ENCODE data around the gene CFAP210.
"Not testable (repeated sequence)": the region's sequence is repeated elsewhere in the genome, so short reads cannot be mapped to it uniquely, and the experiment has no call there.

Gene CFAP210

GRCh38 chr2:169705927-169706326, 11.7 kb upstream of the CFAP210 start:
- Histone ChIP-seq H2AFZ (ENCODE audit: low read length) (no peak overlapping the region), H4K20me1 (ENCODE audit: insufficient read depth, low read length) (no peaks in the 10 kb centered on the region), H3K36me3 (replicated peaks; ENCODE audit: insufficient read depth, low read length) (no peaks in the 10 kb centered on the region), H3K27ac (ENCODE audit: low read length) (no peak overlapping the region), H3K4me2 (ENCODE audit: low read depth, low read length) (no peak overlapping the region), H3K9me2 (replicated peaks; ENCODE audit: insufficient read depth, low read length) (no peaks in the 10 kb centered on the region), H3K9me3 (replicated peaks; ENCODE audit: insufficient read depth, low read length) (no peaks in the 10 kb centered on the region), H3K9ac (ENCODE audit: low read length) (no peak overlapping the region), H3F3A (ENCODE audit: insufficient read depth, low read length) (no peaks in the 10 kb centered on the region), H3K79me2 (ENCODE audit: low read length) (no peaks in the 10 kb centered on the region), H3K27me3 (replicated peaks; ENCODE audit: insufficient read depth, low read length) (no peaks in the 10 kb centered on the region), H3K4me1 (ENCODE audit: low read length) (no peaks in the 10 kb centered on the region), H3K4me3 (ENCODE audit: low read length) (no peak overlapping the region)
- DNase-seq: no peak
- TF ChIP-seq, protein P1, sequence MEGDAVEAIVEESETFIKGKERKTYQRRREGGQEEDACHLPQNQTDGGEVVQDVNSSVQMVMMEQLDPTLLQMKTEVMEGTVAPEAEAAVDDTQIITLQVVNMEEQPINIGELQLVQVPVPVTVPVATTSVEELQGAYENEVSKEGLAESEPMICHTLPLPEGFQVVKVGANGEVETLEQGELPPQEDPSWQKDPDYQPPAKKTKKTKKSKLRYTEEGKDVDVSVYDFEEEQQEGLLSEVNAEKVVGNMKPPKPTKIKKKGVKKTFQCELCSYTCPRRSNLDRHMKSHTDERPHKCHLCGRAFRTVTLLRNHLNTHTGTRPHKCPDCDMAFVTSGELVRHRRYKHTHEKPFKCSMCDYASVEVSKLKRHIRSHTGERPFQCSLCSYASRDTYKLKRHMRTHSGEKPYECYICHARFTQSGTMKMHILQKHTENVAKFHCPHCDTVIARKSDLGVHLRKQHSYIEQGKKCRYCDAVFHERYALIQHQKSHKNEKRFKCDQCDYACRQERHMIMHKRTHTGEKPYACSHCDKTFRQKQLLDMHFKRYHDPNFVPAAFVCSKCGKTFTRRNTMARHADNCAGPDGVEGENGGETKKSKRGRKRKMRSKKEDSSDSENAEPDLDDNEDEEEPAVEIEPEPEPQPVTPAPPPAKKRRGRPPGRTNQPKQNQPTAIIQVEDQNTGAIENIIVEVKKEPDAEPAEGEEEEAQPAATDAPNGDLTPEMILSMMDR (IDR thresholded peaks at IDR 0.05; ENCODE audit: low read length): no peak
- TF ChIP-seq EZH2 (optimal IDR thresholded peaks at IDR 0.05; ENCODE audit: low read depth, low read length) (no peak), EZH2phosphoT487 (IDR thresholded peaks at IDR 0.05; ENCODE audit: low read length) (no peak)

DNA sequence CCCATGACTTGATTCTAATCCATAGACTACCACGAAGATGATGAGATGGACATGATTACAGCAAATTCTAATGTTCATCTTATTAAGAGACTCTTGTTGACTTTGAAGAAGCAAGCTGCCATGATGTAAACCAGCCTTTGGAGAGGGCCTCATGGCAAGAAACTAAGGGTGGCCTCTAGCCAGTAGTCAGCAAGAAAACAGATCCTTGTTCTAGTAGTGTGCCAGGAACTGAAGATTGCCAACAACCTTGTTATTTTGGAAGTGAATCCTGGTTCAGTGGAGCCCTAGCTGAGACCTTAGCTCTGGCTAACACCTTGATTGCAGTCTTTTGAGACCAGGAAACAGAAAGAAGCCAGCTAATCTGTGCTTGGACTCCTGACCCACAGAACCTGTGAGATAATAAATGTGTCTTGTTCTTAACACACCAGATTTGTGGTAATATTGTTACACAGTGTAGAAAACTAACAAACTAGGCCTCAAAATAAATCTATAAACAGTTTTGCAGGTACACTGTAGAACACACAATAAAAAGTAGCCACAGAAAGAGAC, 10.0 kb upstream of the CFAP210 start:
- Histone ChIP-seq H2AFZ (ENCODE audit: low read length) (no peak overlapping the region), H3K4me2 (ENCODE audit: low read depth, low read length) (no peak overlapping the region), H3K36me3 (replicated peaks; ENCODE audit: insufficient read depth, low read length) (no peaks in the 10 kb centered on the region), H3K9me2 (replicated peaks; ENCODE audit: insufficient read depth, low read length) (no peaks in the 10 kb centered on the region), H4K20me1 (ENCODE audit: insufficient read depth, low read length) (no peaks in the 10 kb centered on the region), H3K79me2 (ENCODE audit: low read length) (no peaks in the 10 kb centered on the region), H3K4me3 (ENCODE audit: low read length) (no peak overlapping the region), H3K9ac (ENCODE audit: low read length) (no peak overlapping the region), H3K4me1 (ENCODE audit: low read length) (no peaks in the 10 kb centered on the region), H3K27ac (ENCODE audit: low read length) (no peak overlapping the region), H3K27me3 (replicated peaks; ENCODE audit: insufficient read depth, low read length) (no peaks in the 10 kb centered on the region), H3K9me3 (replicated peaks; ENCODE audit: insufficient read depth, low read length) (no peaks in the 10 kb centered on the region), H3F3A (ENCODE audit: insufficient read depth, low read length) (no peaks in the 10 kb centered on the region)
- no peak for TF ChIP-seq EZH2 (optimal IDR thresholded peaks at IDR 0.05; ENCODE audit: low read depth, low read length)
- no peak for TF ChIP-seq EZH2phosphoT487 (IDR thresholded peaks at IDR 0.05; ENCODE audit: low read length)
- TF ChIP-seq, protein P1 (IDR thresholded peaks at IDR 0.05; ENCODE audit: low read length): no peak
- DNase-seq: no peak

- TF ChIP-seq EZH2 (optimal IDR thresholded peaks at IDR 0.05; ENCODE audit: low read depth, low read length) (no peak), EZH2phosphoT487 (IDR thresholded peaks at IDR 0.05; ENCODE audit: low read length) (no peak)
- TF ChIP-seq, protein P1 (IDR thresholded peaks at IDR 0.05; ENCODE audit: low read length): no peak
- no peaks in the 10 kb centered on the region for H3K4me1 ChIP-seq (ENCODE audit: low read length)
- H3F3A ChIP-seq (ENCODE audit: insufficient read depth, low read length): no peaks in the 10 kb centered on the region
- no peaks in the 10 kb centered on the region for H3K9me3 ChIP-seq (replicated peaks; ENCODE audit: insufficient read depth, low read length)
- H3K9ac ChIP-seq (ENCODE audit: low read length): no peak overlapping the region
- no peaks in the 10 kb centered on the region for H4K20me1 ChIP-seq (ENCODE audit: insufficient read depth, low read length)
- DNase-seq: no peak
- H3K27me3 ChIP-seq (replicated peaks; ENCODE audit: insufficient read depth, low read length): no peaks in the 10 kb centered on the region
- no peaks in the 10 kb centered on the region for H3K9me2 ChIP-seq (replicated peaks; ENCODE audit: insufficient read depth, low read length)
- no peaks in the 10 kb centered on the region for H3K36me3 ChIP-seq (replicated peaks; ENCODE audit: insufficient read depth, low read length)
- no peak overlapping the region for H3K4me3 ChIP-seq (ENCODE audit: low read length)
- no peaks in the 10 kb centered on the region for H3K79me2 ChIP-seq (ENCODE audit: low read length)
- no peak overlapping the region for H3K27ac ChIP-seq (ENCODE audit: low read length)
- no peak overlapping the region for H2AFZ ChIP-seq (ENCODE audit: low read length)
- no peak overlapping the region for H3K4me2 ChIP-seq (ENCODE audit: low read depth, low read length)
These were observed 8.8 kb upstream of the CFAP210 start for GRCh38 chr2:169702996-169703395.

DNA sequence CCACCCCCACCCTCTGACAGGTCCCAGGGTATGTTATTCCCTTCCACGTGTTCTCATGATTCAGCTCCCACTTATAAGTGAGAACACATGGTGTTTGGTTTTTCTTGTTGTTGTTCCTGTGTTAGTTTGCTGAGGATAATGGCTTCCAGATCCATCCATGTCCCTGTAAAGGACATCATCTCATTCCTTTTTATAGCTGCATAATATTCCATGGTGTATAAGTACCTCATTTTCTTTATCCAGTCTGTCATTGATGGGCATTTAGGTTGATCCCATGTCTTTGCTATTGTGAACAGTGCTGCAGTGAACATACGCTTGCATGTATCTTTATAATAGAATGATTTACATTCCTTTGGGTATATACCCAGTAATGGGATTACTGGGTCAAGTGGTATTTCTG, 5.0 kb upstream of the CFAP210 start:
- H3K4me2 ChIP-seq (ENCODE audit: low read depth, low read length); DNase-seq; H3K27ac ChIP-seq (ENCODE audit: low read length); H3K36me3 ChIP-seq (replicated peaks; ENCODE audit: insufficient read depth, low read length); H3K9ac ChIP-seq (ENCODE audit: low read length); H3K9me3 ChIP-seq (replicated peaks; ENCODE audit: insufficient read depth, low read length); H3K79me2 ChIP-seq (ENCODE audit: low read length); H3K4me1 ChIP-seq (ENCODE audit: low read length); H2AFZ ChIP-seq (ENCODE audit: low read length); H3F3A ChIP-seq (ENCODE audit: insufficient read depth, low read length); H3K9me2 ChIP-seq (replicated peaks; ENCODE audit: insufficient read depth, low read length); H4K20me1 ChIP-seq (ENCODE audit: insufficient read depth, low read length); H3K4me3 ChIP-seq (ENCODE audit: low read length); H3K27me3 ChIP-seq (replicated peaks; ENCODE audit: insufficient read depth, low read length): not testable (repeated sequence)

Measured in MM.1S (cell line).